GM19240 (cell line): Measurements from ENCODE around the gene MTURN.

Experiments
- DNase-seq: peaks from one replicate; pipeline ENCODE4 v3.0.0; 2011; ENCODE audit warnings: low spot score; ENCODE audit not compliant: insufficient read length

MTURN gene

DNA sequence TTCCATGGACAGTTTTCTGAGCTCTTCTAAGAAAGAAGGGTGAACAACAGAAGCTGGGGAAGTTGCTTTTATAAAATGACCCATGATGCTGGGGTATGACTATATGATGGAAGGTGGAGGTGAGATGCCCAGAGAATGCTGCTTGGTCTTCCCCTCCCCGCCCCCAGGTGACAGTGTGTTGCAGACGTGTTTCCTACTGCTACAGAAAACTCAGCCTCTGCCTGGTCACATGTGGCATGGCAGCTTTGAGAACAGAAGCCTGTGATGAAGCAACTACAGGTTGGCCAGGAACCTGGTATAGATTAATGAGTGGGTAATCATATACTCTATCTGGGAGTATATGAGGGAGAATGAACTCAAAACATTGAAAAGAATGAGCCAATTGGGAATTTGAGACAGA, 67.1 kb downstream of the MTURN start:
- no peak for DNase-seq

DNA sequence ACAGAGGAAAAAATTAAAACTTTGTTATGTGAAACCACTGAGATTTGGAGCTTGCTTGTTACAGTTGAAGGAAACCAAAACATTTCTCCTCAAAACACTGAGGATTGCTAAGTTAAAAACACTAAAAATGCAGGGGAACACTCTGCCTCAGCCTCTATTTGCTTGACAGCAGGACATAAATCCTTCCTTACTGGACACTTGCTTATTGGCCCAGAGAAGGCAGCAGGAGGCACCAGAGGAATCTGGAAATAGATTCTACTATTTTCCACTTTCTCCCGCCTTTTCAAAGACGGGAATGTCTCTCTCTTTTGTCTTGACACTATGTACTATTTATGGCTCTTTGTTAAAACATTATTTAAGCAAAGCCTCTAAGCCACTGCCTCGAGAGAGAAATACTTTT, 67.9 kb downstream of the MTURN start:
- no peak for DNase-seq

DNA sequence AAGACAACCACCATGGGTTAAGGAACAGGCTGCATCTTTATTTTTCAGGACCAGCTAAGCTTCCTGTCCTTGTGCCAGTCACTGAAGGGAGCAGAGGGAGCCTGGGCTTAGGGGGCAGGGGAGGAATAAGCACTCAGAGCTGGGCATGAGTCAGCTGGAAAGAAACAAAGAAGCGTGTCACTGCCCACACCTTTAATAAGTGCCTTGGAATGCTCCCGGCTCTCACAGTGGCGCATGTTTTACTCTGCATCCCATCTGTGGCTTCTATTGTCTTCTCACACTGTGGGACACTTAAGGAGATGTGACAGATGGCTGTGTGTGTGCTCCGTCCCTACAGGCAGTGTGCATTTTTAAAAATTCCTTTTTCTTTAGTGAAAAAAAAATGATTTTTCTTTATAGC, 71.7 kb downstream of the MTURN start:
- no peak for DNase-seq

DNA sequence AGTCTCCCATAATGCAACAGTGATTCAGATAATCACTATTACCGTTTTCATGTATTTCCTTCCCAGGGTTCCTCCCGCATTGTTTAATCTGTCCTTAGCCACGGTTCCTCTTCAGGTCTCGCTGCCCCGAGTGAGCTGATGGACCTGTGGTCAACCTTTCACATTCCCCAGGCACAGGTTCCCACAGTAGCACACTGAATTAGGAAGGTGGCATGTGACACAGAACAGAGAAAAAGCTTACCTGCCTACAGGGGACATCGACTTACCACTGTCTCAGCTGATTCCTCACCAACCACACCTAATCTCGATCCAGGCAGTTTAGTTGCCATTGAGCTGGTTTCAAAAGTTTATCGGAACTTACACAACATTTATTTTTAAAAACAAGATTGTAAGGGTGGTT, 72.2 kb downstream of the MTURN start:
- DNase-seq, result no peak

DNA sequence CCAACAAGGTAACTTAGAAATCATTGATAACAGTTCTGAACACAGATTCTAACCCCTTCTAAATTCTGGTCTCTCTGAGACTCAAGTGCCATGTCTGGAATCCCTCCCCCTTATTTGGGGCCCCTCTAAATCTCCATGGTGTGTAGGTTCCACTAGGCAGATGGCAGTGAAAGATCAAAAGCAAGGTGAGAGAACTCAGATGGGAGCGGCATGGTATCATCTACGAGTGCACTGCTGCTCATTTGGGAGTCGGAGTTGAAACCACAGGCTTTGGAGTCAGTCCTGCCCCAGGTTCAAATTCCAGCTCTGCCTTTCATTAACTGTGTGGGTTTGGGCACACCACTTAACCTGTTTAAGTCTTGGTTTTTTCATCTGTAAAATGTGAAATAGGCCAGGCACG, 72.6 kb downstream of the MTURN start:
- DNase-seq, result no peak

DNA sequence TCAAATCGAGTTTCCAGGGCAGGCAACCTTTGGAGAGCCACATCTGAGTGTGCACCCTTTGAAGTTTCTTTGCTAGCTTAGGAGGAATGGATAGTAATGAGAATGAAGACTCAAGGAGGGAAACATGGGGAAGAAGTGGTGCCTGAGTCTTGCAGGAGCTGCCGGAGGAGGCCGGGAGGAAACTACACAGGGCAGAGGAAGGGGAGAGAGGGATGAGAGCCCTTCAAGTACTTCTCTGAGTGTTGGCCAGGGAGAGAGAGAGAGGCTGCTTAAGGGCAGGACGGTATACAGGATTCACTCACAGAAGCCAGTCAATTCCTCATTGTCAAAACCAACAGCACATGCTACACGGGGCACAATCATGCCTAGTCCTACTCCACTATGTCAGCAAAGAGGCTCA, 75.2 kb downstream of the MTURN start:
- DNase-seq, result no peak
